Measurements from ENCODE around the gene ST7. TPM values are rescaled to one million over a fixed set of nuclear protein-coding genes. Genes with fewer than 3 reads are reported as not detected.

Gene ST7
- total RNA-seq, 1 experiment from 2014 or later: 12.9 TPM

GRCh38 chr7:117250801-117251200 is 297.5 kb downstream of the ST7 start:
- Histone ChIP-seq H3T11ph (ENCODE audit: low read length) (no peak overlapping the region), H3K14ac (ENCODE audit: insufficient read depth, low read length) (no peak overlapping the region), H3K79me2 (ENCODE audit: insufficient read depth, low read length) (0 out of 2 replicates have a peak, but pooled peaks cover 2% of the 10 kb centered on the region), H2AK5ac (ENCODE audit: insufficient read length, low read length) (no peak overlapping the region), H3K9me3 (ENCODE audit: control insufficient read depth, low read depth, low read length) (no peaks in the 10 kb centered on the region), H3K4me1 (ENCODE audit: insufficient read depth, low read length) (no peaks in the 10 kb centered on the region; the same call in 1 of the 2 replicates), H3K23me2 (ENCODE audit: insufficient read length, low read depth, low read length, poor library complexity, severe bottlenecking) (no peaks in the 10 kb centered on the region), H3K56ac (ENCODE audit: insufficient read length, low read depth, low read length) (no peak overlapping the region), H2BK20ac (ENCODE audit: low read depth, low read length, poor library complexity, severe bottlenecking) (no peak overlapping the region), H3K79me1 (ENCODE audit: insufficient read depth, low read depth, low read length, poor library complexity, severe bottlenecking) (no peaks in the 10 kb centered on the region), H4K5ac (ENCODE audit: insufficient read length, low read depth, low read length) (no peak overlapping the region), H3K18ac (ENCODE audit: insufficient read length, low read depth, low read length) (no peak overlapping the region), H3K27ac (ENCODE audit: insufficient read length, low read depth, low read length) (no peak overlapping the region), H4K20me1 (ENCODE audit: control insufficient read depth, insufficient read depth, insufficient read length) (no peaks in the 10 kb centered on the region), H2BK120ac (ENCODE audit: low read depth, low read length, poor library complexity, severe bottlenecking) (no peak overlapping the region), H3K9ac (ENCODE audit: extremely low read depth, insufficient read length, low read length) (no peak overlapping the region), H3K23ac (ENCODE audit: insufficient read length, low read depth, low read length) (no peak overlapping the region), H3K4me2 (ENCODE audit: insufficient read depth, insufficient read length, low read length) (no peak overlapping the region), H2AFZ (ENCODE audit: low read length) (no peak overlapping the region), H2BK12ac (ENCODE audit: insufficient read length, low read depth, low read length) (no peak overlapping the region), H3K27me3 (ENCODE audit: insufficient read depth, low read length) (no peaks in the 10 kb centered on the region), H2BK15ac (ENCODE audit: low read depth, low read length) (no peak overlapping the region), H4K91ac (ENCODE audit: insufficient read length, low read depth, low read length) (no peak overlapping the region), H3K4ac (ENCODE audit: low read depth, low read length) (no peak overlapping the region), H2BK5ac (ENCODE audit: insufficient read length, low read length) (no peak overlapping the region), H4K8ac (replicated peaks; ENCODE audit: insufficient read length, low read depth, low read length) (no peak overlapping the region)
- no CpG with 5 or more reads among the region's 4 CpGs for WGBS (ENCODE audit: extremely low coverage, insufficient read length, low lambda C conversion rate)
- no peak for DNase-seq
- Mint-ChIP-seq H3K9me3 (peaks cover 0 to 5% of the 10 kb centered on the region in 2 experiments; a peak in 2 of 5 replicates), H3K4me3 (no peak overlapping the region), H3K4me1 (no peaks in the 10 kb centered on the region), H3K27me3 (ENCODE audit: low read depth) (peaks cover 2% of the 10 kb centered on the region; the same call in 1 of the 2 replicates), H3K27ac (no peak overlapping the region), H3K36me3 (ENCODE audit: insufficient read depth in 1 of 3, low read depth in 3 of 3) (peaks cover 0 to 5% (median 0%) of the 10 kb centered on the region in 3 experiments; a peak in 2 of 7 replicates)
- TF ChIP-seq CTCF (conservative IDR thresholded peaks at IDR 0.05): no peak
